ENCODE data around the gene ZSCAN12. TPM values are rescaled to one million over a fixed set of nuclear protein-coding genes. Genes with fewer than 3 reads are reported as not detected.

The ZSCAN12 gene
- total and polyA plus RNA-seq, 2 of the 13 experiments (the other 11 are each of a cell fraction or from before 2014, with no cell fraction given), result 2.8 to 8.9 TPM

DNA sequence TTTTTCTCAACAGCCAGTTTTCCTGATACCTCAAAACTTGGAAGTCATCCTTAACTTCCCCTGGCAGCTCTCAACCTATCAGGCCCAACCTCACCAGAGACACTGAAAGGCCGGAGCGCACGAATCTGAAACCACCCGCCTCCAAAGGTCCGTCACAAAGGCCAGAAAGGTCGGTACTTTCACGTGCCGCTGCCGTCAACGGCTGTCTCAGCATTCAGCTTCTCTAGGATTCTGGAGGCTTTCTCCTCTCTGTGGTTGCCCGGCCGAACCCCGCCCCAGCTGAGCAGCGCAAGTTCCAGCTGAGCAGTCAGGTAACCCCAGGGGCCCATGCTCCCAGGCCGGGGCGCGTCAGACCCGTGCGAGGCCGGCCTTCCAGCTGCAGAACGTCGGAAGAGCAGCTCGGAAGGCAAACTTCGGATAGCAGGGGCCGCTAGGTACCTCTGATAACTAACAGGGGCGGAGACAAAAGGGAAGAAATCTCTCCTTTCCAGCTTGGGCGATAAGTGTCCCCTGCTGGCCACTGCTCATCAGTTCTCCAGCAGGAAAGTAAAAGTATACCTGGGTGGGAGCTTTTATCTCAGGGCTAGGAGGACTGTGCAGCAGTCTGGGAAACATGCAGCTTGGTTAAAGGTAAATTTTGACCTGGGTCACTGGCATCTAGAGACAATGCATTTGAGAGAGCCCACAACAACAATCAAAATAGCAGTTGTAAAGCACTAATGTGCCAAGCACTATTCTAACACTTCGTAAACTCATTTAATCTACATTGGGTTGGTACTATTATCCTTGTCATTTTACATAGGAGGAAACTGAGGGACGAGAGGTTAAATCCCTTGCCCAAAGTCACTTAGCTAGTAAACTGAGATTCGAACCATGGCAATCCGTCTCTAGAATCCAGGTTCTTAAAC lies 16.1 kb downstream of the ZSCAN12 start (continued):
- peak; percentile 82; the same call in 1 of the 2 replicates for TF ChIP-seq CCDC6 (CRISPR knock-in tag; IDR thresholded peaks at IDR 0.05)
- TF ChIP-seq ZNF7 (CRISPR knock-in tag; IDR thresholded peaks at IDR 0.05), result no peak
- 0 out of 2 replicates have a peak, but pooled peaks have one; percentile 23 for TF ChIP-seq MZF1 (CRISPR knock-in tag; IDR thresholded peaks at IDR 0.05; ENCODE audit: borderline replicate concordance)
- peak; percentile 65; the same call in 1 of the 2 replicates for TF ChIP-seq HOXD1 (CRISPR knock-in tag; IDR thresholded peaks at IDR 0.05)
- peak; percentile 80 for TF ChIP-seq RBM22 (optimal IDR thresholded peaks at IDR 0.05; ENCODE audit: low read length)
- no peak for TF ChIP-seq CC2D1A (CRISPR knock-in tag; IDR thresholded peaks at IDR 0.05)
- TF ChIP-seq UBTF (CRISPR knock-in tag; IDR thresholded peaks at IDR 0.05), result peak; percentile 100
- peak; percentile 95 for TF ChIP-seq ZHX1 (CRISPR knock-in tag; IDR thresholded peaks at IDR 0.05; ENCODE audit: low read depth)
- TF ChIP-seq ZNF496 (CRISPR knock-in tag; IDR thresholded peaks at IDR 0.05; ENCODE audit: insufficient replicate concordance), result no peak
- no peak for TF ChIP-seq CHD4 (IDR thresholded peaks at IDR 0.05; ENCODE audit: borderline replicate concordance, low read length)
- TF ChIP-seq ZNF24 (IDR thresholded peaks at IDR 0.05), result no peak
- peak; percentile 78 for TF ChIP-seq SIN3B (IDR thresholded peaks at IDR 0.05; ENCODE audit: low read length)
- TF ChIP-seq, protein P1, sequence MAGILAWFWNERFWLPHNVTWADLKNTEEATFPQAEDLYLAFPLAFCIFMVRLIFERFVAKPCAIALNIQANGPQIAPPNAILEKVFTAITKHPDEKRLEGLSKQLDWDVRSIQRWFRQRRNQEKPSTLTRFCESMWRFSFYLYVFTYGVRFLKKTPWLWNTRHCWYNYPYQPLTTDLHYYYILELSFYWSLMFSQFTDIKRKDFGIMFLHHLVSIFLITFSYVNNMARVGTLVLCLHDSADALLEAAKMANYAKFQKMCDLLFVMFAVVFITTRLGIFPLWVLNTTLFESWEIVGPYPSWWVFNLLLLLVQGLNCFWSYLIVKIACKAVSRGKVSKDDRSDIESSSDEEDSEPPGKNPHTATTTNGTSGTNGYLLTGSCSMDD (CRISPR knock-in tag; IDR thresholded peaks at IDR 0.05), result no peak; the same call in 1 of the 2 replicates
- peak; percentile 90 for TF ChIP-seq ZBTB4 (CRISPR knock-in tag; IDR thresholded peaks at IDR 0.05; ENCODE audit: borderline replicate concordance)
- TF ChIP-seq BCL6 (CRISPR knock-in tag; IDR thresholded peaks at IDR 0.05), result peak; percentile 62
- no peak for TF ChIP-seq FOSL1 (CRISPR knock-in tag; IDR thresholded peaks at IDR 0.05; ENCODE audit: borderline replicate concordance)
- no peak for TF ChIP-seq ZNF296 (CRISPR knock-in tag; conservative IDR thresholded peaks at IDR 0.05)
- TF ChIP-seq ZNF644 (CRISPR knock-in tag; IDR thresholded peaks at IDR 0.05; ENCODE audit: low read depth), result 0 out of 2 replicates have a peak, but pooled peaks have one; percentile 30
- TF ChIP-seq ZNF264 (CRISPR knock-in tag; IDR thresholded peaks at IDR 0.05), result peak; percentile 86

Measured in HepG2 (cell line).